ENCODE measurements around the gene PTPN14.
"Not testable (repeated sequence)": the region's sequence is repeated elsewhere in the genome, so short reads cannot be mapped to it uniquely, and the experiment has no call there.

The PTPN14 gene

GRCh38 chr1:214584805-214585766 is 33.7 kb upstream of the PTPN14 start:
- no peak for TF ChIP-seq ZFX (IDR thresholded peaks at IDR 0.05; ENCODE audit: borderline replicate concordance)
- TF ChIP-seq, protein P1, sequence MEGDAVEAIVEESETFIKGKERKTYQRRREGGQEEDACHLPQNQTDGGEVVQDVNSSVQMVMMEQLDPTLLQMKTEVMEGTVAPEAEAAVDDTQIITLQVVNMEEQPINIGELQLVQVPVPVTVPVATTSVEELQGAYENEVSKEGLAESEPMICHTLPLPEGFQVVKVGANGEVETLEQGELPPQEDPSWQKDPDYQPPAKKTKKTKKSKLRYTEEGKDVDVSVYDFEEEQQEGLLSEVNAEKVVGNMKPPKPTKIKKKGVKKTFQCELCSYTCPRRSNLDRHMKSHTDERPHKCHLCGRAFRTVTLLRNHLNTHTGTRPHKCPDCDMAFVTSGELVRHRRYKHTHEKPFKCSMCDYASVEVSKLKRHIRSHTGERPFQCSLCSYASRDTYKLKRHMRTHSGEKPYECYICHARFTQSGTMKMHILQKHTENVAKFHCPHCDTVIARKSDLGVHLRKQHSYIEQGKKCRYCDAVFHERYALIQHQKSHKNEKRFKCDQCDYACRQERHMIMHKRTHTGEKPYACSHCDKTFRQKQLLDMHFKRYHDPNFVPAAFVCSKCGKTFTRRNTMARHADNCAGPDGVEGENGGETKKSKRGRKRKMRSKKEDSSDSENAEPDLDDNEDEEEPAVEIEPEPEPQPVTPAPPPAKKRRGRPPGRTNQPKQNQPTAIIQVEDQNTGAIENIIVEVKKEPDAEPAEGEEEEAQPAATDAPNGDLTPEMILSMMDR (IDR thresholded peaks at IDR 0.05) = peak; percentile 90
- H3K27ac ChIP-seq = no peak overlapping the region

DNA sequence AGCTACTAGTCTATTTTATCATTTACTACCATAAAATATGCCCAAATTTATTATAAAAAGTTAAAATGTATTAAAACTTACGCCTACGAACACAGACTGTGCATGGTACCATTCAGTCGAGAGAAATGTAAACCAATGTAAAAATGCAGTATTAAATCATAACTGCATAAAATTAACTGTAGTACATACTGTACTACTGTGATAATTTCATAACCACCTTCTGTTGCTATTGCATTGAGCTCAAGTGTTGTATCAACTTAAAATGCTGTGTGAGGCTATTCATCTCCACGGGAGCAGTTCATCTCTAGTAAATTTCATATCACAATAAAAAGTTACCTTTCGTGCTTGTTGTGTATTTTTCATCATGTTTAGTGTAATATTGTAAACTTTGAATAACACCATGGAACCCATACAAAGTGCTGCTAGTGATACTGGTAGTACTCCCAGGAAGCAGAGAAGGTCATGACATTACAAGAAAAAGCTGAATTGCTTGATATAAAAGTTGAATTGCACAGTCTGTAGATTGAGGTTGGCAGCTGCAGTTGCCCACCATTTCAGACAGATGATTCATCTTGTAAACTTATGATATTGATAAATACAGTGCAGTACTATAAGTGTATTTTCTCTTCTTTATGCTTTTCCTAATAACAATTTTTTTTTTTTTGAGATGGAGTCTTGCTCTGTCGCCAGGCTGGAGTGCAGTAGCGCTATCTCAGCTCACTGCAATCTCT is 32.6 kb upstream of the PTPN14 start:
- no peak for TF ChIP-seq ZFX (IDR thresholded peaks at IDR 0.05; ENCODE audit: borderline replicate concordance)
- TF ChIP-seq, protein P1 (IDR thresholded peaks at IDR 0.05) = no peak
- no peak overlapping the region for H3K27ac ChIP-seq

DNA sequence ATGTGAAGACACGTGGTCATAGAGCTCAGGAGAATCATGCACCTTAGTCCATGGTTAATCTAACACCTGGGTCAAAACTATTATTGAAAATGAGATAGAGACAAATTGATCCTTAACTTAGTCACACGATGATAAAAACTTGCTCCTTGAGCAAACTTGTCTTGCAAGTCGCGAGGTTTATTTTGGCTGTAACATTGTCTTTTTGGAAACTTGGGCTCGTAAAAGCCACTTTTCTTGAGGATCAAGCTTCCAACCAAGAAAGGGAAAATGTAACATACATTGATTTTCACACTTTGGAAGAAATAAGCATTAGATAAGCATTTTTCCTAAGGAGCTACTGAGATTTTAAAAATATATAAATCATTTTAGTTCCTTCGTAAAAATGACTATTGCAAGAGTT is 31.7 kb upstream of the PTPN14 start:
- H3K27ac ChIP-seq = no peak overlapping the region

GRCh38 chr1:214582289-214582891 is 31.0 kb upstream of the PTPN14 start:
- no peak overlapping the region for H3K27ac ChIP-seq
- TF ChIP-seq, protein P1 (IDR thresholded peaks at IDR 0.05) = no peak
- no peak for TF ChIP-seq ZFX (IDR thresholded peaks at IDR 0.05; ENCODE audit: borderline replicate concordance)

More for the DNA sequence above, 31.7 kb upstream of the PTPN14 start:
- TF ChIP-seq, protein P1 (IDR thresholded peaks at IDR 0.05) = no peak
- TF ChIP-seq ZFX (IDR thresholded peaks at IDR 0.05; ENCODE audit: borderline replicate concordance) = no peak

- TF ChIP-seq, protein P1 (IDR thresholded peaks at IDR 0.05) = no peak
- TF ChIP-seq ZFX (IDR thresholded peaks at IDR 0.05; ENCODE audit: borderline replicate concordance) = no peak
- H3K27ac ChIP-seq = no peak overlapping the region
Measured at GRCh38 chr1:214581785-214582184, 30.4 kb upstream of the PTPN14 start.

- H3K27ac ChIP-seq = no peak overlapping the region
- TF ChIP-seq ZFX (IDR thresholded peaks at IDR 0.05; ENCODE audit: borderline replicate concordance) = no peak
- TF ChIP-seq, protein P1 (IDR thresholded peaks at IDR 0.05) = no peak
Measured at GRCh38 chr1:214579183-214579582, 27.8 kb upstream of the PTPN14 start.

DNA sequence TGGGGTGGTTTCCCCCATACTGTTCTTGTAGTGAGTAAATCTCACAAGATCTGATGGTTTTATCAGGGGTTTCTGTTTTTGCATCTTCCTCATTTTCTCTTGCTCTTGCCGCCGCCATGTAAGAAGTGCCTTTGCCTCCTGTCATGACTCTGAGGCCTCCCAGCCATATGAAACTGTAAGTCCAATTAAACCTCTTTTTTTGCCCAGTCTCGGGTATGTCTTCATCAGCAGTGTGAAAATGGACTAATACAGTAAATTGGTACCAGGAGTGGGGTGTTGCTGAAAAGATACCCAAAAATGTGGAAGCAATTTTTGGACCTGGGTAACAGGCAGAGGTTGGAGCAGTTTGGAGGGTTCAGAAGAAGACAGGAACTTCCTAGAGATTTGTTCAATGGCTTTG is 24.7 kb upstream of the PTPN14 start:
- H3K27ac ChIP-seq = not testable (repeated sequence)

All from 22Rv1 (cell line).